GM19372 (cell line): ENCODE data around the gene TNFAIP3.
"Not testable (repeated sequence)": the region's sequence is repeated elsewhere in the genome, so short reads cannot be mapped to it uniquely, and the experiment has no call there.

Source experiments
- ATAC-seq: cut with Tn5 transposase; IDR thresholded peaks from one replicate; pipeline ENCODE4 v1.9.1; 2021; ENCODE audit warnings: mild to moderate bottlenecking, low read depth, moderate library complexity; ENCODE audit not compliant: unreplicated experiment

The TNFAIP3 gene

DNA sequence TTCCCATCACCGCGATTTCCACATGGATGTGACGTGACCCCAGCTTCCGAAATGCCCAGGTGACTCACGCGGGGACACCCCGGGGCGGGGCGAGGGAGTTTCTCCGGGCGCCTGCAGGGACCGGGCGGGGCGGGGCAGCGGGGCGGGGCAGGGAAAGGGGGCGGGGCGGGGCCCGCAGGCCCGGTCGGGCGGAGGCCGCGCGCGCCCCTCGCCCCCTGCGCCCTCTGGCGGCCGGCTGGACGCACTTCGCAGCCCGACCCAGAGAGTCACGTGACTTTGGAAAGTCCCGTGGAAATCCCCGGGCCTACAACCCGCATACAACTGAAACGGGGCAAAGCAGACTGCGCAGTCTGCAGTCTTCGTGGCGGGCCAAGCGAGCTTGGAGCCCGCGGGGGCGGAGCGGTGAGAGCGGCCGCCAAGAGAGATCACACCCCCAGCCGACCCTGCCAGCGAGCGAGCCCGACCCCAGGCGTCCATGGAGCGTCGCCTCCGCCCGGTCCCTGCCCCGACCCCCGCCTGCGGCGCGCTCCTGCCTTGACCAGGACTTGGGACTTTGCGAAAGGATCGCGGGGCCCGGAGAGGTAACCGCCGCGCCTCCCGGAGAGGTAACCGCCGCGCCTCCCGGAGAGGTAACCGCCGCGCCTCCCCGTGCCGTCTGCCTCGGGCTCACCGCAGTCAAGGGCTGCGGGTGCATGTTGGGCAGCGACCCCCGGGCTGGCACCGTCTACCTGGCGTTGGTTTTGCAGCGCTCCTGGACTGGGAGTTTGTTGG lies at the start of gene TNFAIP3:
TNFAIP3 (plus strand) TSS at position 346 of the 771 bp plus-strand sequence. CDS start 3,969 bp downstream, outside the sequence.
- peak; percentile 63 for ATAC-seq

DNA sequence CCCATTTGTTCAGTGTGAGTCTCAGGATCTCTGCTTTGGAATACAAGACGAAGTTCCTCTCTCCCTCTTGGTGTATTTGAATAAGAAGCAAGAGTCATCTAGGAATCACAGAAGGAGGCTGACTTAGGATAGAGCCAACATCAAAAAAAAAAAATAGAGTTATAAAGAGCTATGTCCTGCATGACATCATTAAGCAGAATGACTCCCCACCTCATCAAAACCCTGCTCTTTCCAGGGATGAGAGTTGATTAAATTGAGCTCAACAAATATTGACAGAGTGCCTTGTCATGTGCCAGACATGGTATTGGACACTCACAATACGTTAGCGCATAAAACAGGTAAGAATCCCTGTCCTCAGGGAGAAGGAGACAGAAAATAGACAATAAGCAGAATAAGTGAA lies 48.6 kb upstream of the TNFAIP3 start:
- ATAC-seq, result no peak

DNA sequence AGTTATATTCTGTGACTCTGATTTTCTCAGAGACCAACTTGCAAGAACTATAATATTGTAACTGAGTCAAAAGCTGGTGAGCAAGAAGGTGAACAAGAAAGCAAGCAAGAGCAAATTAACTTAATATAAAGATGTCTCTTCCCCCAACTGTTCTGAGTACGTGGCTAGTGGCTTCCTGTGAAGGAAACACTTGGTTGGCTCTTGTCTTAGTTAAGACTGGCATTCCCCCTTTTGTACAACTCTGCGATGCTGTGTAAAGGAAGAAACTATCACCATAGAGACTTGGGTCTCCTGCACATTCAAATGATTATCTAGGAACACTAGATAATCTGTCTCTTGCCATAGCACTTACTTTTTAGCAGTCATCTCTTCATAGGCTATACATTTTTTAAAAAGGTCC lies 47.3 kb upstream of the TNFAIP3 start:
- ATAC-seq, result no peak

DNA sequence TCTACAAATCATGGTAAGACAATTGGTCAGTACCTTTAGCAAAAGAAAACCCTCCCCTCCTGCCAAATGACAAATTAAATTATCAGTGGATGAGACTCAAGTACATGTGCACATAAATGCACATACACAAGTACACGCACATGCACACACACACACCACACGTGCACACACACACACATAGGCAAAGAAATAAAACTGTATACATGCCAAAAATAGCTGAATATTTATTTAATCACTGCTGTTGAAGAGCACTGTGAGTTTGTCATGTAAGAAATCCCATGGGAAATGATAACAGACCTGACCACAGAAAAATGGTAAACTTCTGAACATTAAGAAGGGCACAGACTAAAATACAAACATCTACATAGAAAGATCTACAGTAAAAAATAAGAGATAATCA lies 46.6 kb upstream of the TNFAIP3 start:
- ATAC-seq, result no peak

DNA sequence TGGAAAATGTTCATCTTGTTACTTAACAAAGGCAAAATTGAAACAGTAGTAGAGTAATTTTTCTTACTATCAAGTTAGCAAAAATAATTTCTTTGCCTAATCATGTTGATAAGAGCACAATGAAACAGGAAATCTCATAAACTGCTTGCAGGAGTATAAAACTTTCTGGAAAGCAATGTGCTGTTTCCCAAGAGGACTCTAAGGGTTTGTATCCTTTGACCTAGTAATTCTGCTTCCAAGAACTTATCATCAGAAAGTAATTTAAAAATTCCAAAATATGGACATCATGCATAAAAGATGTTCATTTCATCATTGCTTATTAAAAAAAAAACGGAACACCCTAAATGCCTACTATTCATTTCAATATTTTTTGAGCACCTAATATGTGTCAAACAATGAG lies 46.1 kb upstream of the TNFAIP3 start:
- ATAC-seq, result no peak

DNA sequence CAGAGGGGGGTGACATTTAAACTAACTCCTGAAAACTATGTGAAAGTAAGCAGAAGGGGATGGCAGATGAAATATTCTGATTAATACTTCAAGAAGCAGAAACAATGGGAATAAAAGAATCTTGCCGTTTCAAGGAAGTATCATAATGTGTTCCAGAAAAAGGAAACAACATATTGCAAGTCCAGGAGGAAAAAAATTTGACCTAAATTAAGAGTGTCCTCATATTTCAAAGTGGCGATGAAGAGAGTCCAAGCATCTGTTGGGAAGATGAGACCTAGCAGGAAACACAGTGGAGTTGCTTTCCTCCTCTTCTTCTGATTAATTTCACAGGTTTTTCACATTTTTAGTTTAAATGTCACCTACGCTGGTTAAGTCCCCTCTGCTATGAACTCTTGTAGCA lies 45.6 kb upstream of the TNFAIP3 start:
- ATAC-seq, result no peak

DNA sequence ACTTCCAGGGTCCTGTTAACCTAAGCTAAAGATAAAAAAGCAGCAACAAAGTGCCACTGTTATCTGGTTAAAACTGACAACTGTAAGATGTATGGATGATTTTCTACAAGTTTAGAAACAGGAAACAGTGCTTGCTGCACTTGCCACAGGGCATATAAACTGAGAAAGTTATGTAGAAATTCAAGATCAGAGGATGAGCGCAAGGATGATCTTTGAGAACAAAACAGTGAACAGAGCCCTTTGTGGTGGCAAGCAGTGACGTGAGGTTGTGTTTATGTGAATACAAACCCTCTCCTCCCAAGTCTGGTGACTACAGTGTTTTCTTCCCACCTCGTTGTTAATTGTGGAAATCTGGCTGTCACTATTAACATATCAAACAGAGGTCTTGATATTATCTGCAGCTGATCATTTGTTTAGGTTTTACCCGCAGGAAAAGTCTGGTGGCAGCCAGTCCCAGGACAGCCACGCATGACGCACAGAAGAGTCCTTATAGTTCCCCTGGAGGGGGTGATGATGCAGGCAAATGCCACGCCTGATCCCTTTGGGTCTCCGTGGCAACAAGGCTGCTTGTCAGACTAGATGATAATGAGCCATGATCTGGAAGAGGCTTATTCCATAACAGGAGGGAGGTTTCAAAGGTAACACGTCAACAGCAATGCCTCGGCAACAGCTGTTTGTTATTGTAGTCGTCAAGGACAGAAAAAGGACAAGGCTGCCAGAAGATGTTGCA lies 43.1 kb upstream of the TNFAIP3 start:
- ATAC-seq, result no peak

DNA sequence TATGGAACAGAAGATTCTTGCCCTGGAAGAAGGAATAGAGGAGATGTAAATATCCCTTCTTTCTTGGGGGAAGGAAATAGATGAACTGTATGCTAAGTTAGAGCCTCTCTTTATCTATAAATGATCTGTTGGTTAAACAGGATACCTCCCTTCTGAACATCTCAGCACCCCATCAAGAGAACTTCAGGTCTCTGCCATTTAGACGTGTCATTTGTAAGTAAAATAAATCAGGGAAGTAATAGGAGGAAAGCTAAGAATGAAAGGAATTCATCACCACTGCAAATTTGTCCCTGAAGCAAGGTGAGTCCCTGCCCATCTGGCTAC lies 42.5 kb upstream of the TNFAIP3 start:
- no peak for ATAC-seq

DNA sequence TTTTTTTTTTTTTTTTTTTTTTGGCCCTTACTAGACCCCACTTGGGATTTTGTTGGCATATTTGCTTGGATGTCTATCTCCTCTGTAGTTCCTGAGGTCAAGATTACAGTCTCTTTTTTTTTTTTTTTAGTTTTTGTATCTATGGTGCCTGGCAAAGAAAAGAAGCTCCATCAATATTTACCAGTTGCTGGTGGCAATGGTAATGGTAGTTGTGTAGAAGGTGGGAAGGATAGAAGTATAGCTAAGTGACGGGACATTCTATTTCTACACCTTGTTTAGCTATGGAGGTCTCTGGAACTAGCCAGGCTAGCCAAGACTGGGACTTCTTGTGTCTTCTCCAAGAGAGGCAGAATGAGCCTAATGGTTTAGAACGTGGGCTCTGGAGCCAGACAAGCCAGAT lies 42.2 kb upstream of the TNFAIP3 start:
- ATAC-seq, result no peak

DNA sequence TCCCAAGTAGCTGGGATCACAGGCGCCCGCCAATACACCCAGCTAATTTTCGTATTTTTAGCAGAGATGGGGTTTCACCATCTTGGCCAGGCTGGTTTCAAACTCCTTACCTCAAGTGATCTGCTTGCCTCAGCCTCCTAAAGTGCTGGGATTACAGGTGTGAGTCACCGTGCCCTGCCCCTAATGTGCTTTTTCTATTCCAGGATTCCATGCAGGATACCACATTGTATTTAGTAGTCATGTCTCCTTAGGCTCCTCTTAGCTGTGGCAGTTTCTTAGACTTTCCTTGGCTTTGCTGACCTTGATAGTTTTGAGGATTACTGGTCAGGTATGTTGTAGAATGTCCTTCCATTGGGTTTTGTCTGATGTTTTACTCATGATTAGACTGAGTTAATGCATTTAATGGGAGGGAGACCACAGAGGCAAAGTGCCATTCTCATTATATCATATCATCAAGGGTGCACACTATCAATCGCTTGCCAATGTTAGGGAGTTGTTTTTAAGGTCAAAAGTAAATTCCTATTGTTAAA lies 39.6 kb upstream of the TNFAIP3 start:
- ATAC-seq, result no peak

DNA sequence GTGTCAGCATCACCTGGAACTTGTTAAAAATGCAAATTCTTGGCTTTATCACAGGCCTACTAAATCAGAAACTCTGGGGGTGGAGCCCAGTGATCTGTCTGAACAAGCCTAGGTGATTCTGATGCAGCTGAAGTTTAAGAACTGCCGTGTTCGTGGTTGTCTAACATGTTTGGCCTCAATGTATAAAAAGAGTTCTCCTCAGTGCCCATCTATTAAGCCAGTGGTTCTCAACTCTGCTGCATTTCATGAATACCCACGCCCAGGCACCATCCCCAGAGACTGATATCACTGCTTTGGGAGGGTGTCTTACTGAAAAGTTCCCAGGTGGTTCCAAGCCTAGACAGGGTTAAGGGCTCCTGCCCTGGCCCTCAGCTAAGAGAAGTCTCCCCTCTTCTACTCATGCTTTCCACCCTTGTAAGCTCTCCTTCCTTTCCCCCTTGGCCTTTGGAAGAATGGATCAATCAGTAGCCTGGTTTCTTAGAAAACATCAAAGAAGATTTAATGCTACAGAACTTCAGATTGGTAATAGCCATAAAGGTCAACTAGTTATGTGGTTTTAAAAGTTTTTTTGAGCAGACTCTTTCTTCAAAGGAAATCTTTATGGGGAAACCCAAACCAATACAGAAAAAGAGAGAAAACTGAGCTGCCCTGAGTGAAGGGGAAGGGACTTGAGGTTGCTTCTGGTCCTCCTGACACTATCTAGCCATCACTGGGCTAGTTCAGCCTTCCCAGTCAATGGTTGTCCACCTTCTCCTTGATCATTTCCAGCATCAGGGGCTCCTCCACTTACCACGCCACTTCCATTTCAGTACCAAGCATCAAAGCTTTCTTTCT lies 38.9 kb upstream of the TNFAIP3 start:
- ATAC-seq, result peak; percentile 54

DNA sequence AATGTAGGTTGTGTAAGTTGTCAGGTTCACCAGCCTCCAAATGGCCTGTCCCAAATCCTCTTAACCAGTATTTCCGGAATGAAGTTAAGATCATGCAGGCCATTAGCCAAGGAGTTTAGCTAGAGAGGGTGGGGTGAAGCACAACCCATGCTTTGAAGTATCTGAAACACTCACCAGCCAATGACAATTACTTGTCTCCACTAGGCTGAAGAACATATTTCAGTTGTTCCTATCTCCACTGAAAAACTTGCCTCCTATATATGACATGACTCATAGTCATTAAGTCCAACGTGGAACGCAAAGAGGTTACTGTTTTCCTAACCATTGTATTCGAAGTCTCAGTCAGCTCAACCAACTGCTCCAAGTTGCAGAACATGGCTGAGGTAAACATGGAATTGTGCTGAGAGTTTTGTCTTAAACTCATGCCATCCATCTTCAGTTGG lies 37.4 kb upstream of the TNFAIP3 start:
- ATAC-seq, result no peak

DNA sequence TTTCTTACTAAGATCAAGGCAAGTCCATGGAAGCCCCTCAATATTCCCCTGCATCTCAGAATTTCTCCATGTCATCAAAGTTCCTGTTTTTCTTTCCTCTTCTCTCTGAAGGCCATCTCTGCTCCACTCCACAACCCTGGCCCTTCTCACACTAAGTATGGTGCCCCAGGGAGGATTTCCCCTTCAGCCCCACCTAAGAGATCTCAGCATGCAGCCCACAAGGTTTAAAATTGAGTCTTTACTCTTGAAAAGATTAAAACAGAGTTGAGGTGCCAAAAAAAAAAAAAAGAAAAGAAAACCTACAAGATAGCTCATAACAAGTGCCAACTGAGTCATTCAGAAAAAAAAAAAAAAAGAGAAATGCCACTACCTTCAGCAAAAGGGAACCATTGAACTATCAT lies 36.5 kb upstream of the TNFAIP3 start:
- ATAC-seq, result no peak

DNA sequence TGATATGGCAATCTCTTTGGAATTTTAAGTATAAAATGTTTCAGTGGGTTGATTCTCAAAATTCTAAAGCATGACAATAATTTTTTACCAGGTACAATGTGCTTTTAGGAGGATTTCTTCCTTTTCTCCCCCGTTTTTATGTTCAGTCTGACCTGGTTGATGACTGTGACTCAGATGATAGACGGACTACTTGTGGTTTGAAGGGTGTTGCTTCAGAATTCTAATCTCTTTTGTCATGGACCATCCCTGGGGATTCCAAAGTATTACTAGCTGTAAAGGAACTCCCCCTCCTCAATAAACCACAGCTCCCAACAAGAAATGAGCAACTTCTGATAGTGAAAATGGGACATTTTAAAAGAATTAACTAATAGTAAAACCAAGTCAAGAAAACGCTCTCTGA lies 34.9 kb upstream of the TNFAIP3 start:
- ATAC-seq, result no peak

DNA sequence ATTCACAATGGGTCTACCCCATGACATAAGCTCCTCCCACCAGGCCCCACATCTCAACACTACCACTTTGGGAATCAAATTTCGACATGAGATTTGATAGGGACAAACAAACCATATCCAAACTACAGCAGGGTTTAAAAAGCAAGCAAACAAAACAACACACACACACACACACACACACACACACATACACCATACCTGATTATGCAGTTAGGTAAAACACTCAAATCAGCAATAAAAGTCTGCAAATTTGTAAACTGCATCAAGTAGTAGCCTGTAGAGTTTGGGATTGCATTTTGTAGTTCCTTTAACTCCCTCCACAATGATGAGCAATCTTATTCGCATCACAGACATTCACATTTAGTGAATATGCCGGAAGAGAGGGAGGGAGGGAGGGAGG lies 32.6 kb upstream of the TNFAIP3 start:
- no peak for ATAC-seq

DNA sequence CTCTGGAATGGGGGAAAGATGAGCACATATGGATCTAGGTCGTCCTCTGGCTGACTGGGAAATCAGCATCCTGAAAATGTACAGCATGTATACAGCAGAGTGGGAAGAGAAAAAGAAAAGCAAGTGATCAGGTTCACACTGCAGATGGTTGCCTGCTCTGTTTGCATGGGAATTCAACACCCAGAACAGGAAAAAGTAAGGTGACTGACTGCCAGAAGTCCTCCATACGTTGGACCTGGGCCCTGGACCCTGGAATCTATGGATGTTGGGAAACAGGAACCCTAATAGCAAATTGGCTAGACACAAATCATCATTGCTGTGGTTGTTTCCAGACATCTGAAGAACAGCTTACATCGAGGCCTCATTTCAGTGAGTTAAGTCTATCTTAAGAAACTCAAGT lies 30.3 kb upstream of the TNFAIP3 start:
- ATAC-seq, result no peak

DNA sequence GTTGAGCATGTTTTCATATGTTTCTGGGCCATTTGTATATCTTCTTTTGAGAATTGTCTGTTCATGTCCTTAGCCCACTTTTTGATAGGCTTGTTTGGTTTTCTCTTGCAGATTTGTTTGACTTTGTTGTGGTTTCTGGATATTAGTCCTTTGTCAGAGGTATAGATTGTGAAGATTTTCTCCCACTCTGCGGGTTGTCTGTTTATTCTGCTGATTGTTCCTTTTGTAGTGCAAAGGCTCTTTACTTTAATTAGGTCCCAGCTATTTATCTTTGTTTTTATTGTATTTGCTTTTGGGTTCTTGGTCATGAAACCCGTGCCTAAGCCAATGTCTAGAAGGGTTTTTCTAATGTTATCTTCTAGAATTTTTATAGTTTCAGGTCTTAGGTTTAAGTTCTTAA lies 29.0 kb upstream of the TNFAIP3 start:
- not testable (repeated sequence) for ATAC-seq

DNA sequence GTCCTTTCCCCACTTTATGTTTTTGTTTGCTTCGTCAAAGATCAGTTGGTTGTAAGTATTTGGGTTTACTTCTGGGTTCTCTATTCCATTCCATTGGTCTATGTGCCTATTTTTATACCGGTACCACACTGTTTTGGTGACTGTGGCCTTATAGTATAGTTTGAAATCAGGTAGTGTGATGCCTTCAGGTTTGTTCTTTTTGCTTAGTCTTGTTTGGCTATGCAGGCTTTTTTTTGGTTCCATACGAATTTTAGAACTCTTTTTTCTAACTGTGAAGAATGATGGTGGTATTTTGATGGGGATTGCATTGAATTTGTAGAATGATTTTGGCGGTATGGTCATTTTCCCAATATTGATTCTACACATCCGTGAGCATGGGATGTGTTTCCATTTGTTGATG lies 28.5 kb upstream of the TNFAIP3 start:
- not testable (repeated sequence) for ATAC-seq

DNA sequence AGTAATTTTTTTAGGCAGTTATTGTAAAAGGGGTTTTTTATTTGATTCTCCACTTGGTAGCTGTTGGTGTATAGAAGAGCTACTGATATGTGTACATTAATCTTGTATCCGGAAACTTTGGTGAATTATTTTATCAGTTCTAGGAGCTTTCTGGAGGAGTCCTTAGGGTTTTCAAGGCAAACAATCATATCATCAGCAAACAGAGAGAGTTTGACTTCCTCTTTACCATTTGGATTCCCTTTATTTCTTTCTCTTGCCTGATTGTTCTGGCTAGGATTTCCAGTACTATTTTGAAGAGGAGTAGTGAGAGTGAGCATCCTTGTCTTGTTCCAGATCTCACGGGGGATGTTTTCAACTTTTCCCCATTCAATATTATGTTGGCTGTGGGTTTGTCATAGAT lies 28.0 kb upstream of the TNFAIP3 start:
- ATAC-seq, result no peak

DNA sequence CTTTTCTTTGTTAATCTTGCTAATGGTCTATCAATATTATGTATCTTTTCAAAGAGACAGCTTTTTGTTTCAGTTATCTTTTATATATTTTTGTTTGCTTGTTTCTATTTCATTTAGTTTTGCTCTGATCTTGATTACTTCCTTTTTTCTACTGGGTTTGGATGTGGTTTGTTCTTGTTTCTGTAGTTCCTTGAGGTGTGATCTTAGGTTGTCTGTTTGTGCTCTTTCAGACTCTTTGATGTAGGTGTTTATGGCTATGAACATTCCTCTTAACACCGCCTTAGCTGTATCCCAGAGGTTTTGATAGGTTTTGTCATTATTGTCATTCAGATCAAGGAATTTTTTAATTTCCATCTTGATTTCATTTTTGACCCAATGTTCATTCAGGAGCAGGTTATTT lies 26.8 kb upstream of the TNFAIP3 start:
- no peak for ATAC-seq

DNA sequence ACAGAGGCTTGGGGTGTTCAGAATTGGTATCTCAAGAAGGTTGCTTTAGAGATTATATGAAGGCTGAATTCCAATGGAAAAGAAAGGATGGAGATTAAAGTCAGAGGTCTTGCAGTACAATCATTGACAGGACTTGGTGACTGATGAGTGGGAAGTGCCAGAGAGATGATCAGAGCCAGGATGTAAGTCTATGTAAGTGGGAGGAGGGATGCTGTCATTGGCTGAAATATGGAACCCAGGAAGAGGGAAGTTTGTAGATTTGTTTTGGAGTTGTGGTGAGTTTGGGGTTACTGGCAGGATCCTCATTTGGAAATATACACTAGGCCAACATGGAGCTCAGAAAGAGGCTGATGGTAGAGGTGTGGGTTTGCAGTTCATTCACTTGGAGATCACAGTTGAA lies 23.8 kb upstream of the TNFAIP3 start:
- ATAC-seq, result no peak
